HG02571 (cell line): ENCODE results near the gene SYNDIG1.

Experiments
- ATAC-seq: cut with Tn5 transposase; IDR thresholded peaks from one replicate; pipeline ENCODE4 v1.9.1; 2021; ENCODE audit warnings: mild to moderate bottlenecking, moderate library complexity; ENCODE audit not compliant: unreplicated experiment

Gene SYNDIG1

DNA sequence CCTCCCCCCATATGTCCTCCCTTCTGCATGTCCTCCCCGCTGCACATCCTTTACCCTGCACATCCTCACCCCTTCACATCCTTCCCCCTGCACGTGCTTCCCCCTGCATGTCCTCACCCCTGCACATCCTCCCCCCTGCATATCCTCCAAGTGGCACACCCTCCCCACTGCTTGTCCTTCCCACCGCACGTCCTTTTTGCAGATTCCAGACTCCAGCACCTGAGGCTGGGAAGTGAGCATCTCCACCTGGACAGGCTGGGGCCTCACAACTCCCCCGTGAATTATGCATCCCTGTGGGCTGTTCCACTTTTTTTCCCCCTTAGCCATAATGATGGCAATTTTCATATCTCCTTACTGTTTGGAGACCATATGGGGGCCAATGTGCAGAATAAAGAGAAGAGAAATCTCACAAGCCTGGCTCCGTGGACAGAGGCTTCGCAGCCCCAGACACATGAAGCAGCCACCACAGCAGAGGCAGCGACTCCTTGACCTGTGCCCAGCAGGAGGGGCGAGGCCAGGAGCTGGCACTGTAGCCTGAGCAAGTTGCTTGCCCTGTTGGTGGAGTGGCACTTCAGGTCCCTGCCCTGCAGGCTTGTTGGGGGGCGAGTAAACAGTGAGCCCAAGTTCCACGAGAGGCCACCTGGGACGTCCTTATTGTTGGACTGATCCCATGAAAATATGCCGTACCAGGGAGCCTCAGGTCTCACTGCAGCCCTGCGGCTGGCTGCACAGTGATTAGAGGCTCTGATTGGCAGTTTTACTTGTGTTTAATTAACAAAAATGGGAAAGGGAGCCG is 113.1 kb downstream of the SYNDIG1 start:
- no peak for ATAC-seq

DNA sequence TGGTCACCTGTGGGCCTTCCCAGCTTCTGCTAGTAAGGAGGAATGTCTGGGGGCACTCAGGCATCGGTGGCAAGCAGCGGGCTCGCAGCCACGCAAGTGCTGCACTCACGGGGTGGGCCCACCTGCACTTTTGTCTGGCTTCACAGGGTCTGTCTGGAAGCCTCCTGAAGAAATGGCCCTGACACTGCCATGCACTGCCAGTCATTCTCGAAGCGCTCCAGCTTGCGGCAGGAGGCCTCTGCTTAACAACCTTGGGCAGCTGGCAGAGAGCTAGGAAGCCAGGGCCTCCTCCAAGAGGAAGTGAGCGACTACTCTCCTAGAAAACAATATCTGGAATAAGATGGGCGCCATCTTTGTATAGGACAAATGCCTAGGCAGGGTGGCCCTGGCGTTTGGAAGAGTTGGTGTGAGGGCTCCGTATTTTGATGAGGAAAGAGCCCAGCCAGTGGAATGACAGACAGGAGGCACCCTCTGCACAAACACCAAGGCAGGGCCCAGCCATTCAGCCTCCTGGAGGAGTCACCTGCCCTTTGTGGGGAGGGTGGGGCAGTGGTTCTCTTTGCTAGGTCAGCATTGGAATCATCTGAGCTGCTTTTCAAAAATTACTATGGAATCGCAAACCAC is 113.9 kb downstream of the SYNDIG1 start:
- ATAC-seq: no peak

DNA sequence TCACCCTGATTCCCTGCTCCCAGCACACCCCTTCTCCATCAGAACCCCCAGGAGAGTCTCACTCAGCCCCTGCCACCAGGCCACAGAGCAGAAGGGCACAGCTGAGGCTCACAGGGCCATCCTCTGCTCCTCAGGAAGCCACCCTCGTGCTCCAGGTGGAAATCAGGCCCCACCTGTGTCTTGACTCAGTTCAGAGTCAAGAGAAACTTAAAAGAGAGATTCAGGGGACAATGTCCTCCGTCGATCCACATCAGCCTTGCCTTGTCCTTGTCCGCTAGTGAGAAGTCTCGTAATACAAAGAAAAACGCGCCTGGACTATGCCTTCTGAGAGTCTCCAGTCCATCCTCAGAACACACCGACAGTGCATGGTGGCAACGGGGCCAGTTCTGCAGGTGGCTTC is 114.6 kb downstream of the SYNDIG1 start:
- no peak for ATAC-seq

DNA sequence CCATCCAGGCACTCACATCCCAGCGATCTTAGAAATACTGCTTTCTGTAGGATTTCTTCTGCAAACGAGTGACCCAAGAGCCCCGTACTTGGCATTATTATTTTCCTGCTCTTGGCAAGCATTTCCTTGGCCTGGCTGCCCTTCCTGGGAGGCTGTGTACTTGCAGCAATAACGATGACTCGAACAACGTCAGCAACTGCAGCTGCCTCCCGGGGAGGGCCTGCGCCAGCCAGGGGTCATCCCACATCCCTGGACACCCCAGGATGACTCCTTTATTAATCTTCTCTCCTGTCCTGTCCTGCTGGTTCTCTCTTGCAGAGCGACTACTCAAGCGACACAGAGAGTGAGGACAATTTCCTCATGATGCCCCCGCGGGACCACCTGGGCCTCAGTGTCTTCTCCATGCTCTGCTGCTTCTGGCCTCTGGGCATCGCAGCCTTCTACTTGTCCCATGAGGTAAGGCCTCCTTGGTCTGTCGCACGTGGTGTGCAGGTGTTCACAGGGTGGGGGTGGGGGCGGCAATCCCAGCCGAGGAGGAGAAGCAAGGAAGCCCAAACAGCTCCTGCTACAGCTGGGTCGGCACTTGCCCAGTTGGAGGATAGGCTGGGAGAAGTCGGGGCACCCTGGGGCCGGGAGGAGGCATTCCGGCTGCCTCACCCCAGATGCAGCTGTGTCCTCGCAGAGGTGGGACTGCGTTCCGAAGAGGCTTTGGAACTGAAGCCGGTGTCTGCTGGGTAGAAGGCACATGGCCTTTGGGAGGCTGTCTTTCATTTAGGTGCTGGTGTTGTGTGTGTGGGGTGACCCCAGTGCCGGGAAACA is 115.3 kb downstream of the SYNDIG1 start:
- ATAC-seq: no peak

DNA sequence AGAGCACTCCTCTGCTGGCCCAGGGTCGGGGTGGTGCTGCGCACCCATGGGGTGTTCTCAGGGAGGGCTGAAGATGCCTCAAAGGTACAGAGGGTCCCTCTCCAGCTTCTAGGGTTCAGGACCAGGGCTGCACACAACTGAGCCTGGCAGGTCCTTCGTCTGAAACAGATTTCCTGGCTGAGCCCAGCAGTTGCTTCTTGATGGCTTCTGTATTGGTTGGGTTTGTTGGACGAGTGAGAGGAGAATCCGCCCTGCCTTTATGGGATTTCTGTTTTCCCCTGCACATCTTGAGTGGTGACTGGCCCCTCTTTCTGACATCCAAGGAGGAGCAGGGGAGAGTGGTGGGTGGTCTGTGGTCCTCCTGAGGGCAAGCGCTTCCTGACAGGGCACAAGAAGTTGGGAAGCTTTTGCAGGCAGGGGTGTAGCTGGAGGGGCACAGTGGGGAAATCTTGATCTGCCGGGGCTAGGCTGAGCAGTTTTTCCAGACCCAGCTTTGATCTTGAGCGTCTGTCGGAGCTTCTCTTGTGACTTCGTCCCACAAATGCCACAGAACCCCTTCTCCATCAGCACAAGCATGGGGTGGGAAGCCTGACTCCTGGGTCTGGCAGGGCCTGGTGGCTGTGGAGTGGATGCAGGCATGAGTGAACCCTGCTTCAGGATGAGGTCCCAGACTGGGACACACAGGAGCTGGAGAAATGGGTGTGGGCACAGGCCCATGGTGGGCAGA is 116.5 kb downstream of the SYNDIG1 start:
- ATAC-seq: no peak

DNA sequence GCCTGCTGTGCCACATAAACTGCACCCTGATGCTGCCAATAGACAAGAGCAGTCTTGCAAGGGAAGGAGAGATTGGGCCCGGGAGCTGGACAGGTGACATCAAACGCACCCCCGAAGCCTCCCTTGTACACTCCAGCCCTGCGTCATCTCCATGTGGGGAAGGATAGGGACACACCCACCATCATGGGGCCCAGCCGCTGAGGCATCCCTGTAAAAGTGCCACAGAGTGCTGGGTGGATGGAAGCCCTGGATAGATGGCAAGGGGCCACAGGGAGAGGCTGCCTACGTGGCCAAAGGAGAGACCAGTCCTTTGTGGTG is 117.1 kb downstream of the SYNDIG1 start:
- ATAC-seq: no peak

DNA sequence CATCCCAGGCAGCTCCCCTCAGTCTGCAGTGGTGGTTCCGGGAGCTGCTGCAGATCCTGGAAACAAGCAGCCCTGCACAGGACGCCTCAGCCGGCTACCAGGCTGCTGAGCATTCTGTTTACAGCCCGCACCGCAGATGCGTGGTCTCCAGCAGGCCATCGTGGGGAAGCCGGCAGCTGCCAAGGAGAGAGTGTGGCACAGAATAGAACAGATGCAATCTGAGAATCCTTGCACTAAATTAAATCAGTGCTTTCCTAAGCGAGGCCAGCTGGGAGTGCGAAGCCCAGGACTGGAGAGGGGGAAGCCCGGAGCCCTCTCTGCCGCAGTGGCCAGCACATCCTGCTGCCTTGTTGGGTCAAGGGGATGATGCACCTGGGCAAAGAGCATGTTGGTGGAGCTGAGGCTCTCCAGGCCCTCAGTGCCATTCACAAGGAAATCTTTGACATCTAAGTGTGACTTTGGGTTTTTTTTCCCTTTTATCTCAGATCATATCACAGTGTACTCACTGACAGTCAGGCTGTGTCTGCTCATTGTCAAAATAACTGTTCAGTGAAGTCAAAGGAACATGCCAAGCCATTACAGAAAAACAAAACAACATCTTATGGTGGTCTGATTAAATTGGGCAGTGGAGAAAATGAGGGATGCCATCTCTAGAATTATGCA is 118.1 kb downstream of the SYNDIG1 start:
- ATAC-seq: no peak

DNA sequence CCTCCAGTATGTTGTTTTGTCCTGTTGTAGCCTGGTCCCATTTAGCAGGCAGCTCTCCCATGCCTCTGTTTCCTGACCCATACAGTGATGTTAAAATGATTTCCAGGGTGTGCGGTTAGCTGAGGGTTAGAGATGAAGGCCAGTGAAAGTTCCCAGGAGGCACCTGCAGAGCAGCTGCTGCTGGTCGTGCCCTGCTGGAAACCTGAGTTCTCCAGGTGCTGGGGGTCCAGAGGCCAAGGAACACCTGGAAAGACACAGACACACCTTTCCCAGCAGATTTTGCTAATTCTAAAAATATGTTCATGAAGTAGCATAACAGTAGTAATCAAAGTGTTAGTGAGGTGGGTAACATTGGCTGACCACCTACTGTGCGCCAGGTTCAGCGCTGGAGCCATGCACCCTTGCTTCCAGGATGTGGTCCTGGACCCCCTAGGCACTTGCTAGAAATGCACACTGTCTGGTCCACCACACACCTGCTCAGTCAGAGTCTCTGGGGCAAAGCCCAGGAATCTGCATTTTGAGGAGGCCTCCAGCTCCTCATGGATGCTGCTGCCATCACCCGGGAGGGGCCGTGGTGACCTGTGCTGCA is 118.7 kb downstream of the SYNDIG1 start:
- no peak for ATAC-seq

DNA sequence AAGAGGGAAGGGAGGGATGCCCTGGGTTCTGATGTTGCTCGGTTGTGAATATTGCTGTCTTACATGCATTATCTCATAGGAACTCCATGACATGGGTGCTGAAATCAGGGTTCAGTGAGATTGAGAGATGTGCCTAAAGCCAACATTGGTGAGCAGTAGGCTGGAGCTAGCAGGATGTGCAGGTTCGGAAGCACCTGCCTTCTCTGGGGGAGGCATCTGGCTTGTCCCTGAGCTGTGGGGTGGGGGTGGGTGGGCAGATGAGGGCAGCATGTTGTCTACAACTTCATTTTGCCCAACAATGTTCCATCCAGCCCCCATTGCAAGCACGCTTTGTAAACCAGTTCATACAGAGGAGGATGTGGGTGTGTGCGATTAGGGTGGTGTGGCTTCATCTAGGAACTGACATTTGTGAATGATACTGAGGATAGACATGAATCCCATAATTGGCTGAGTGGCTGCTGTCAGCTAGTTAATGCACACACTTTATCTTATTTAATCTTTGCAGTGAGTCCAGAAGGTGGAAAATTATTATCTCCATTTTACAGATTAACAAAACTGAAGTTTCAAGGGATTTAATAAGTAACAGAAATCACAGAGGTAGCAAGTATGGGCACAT is 119.4 kb downstream of the SYNDIG1 start:
- ATAC-seq: no peak

DNA sequence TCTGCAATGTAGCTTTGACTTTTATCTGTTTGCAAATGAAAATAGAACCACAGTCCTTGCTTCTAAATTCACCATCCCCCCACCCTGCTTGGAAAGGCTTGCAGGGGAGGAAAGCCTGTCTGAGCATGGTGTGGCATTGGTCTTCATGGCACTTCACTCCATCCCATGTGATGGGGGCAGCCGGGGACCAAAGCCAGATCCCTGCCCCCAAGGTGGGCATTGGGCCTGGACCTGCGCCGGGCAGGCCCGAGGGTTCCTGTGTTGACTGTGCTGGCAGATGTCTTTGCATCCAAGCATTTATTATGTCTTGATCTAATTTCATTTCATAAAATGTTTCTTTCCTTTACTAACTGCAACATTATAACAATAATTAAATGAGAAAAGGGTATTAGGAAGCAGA is 120.0 kb downstream of the SYNDIG1 start:
- ATAC-seq: no peak

DNA sequence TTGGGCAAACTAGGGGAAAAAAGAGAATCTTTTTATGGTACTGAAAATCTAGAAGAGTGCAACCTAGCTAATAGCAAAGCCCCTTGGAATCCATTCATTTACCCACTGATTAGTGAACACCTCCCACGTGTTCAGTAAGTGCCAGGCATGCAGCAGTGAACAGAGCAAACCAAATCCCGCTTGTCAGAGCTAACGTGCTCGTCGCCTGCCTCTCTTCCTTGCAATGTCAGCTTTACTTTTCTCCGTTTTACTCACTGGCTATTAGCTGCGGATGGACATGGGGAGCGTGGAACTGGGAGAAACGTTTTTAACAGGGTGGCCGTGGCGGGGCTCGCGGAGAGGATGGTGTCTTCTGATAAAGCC is 120.4 kb downstream of the SYNDIG1 start:
- no peak for ATAC-seq

DNA sequence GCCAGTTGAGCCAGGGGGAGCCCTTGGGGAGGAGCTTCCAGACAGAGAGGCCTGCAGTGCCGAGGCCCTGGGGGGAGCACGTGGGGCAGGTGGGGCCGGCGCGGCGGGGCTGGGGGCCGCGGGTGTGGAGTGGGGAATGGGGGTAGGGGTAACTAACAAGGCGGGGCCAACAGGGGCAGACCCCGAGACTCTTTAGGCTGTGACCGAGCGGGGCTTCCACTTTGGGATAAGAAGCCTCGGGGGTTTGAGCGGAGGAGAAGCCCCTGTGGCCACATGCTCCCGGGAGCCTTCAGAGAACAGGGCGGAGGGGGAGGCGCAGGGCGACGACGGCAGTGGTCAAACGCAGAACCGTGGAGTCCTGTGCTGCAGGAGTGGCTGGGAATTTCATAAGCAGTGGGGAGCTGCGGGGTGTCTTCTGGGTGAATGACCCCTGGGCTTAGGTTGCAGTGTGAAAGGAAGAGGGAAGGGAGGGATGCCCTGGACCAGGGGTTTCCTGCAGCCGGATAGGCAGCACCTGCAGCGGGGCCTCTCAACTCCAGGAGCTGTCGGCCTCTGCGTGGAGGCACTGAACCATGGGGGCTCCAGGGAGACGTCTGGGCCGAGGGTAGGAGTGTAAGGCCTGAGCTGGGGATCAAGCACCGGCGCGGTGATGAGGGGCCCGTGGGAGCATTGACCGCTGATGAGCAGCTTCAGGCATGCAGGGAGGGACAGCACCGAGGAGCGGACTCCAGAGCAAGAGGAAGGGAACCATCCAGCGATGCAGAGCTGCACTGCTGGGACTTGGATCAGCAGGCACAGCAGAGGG is 121.0 kb downstream of the SYNDIG1 start:
- ATAC-seq: no peak

DNA sequence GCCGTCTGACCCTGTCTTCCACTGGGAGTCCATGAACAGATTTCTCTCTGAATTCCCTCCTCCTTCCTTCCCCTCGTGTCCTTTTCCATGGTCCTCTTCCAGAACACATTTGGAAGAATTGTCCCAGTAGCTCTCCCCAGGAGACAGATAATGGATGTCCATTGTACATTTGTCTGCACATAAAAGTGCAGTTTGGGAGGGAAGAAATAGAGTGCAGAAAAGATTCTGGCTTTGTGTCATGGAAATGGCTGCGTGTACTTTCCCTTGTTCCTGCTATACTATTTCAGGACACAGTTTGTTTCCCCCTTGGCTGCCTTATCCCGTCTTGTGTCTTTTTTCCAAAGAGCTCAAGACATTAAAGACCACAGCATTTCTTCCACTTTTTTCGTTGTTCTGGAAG is 127.6 kb downstream of the SYNDIG1 start:
- ATAC-seq: no peak

DNA sequence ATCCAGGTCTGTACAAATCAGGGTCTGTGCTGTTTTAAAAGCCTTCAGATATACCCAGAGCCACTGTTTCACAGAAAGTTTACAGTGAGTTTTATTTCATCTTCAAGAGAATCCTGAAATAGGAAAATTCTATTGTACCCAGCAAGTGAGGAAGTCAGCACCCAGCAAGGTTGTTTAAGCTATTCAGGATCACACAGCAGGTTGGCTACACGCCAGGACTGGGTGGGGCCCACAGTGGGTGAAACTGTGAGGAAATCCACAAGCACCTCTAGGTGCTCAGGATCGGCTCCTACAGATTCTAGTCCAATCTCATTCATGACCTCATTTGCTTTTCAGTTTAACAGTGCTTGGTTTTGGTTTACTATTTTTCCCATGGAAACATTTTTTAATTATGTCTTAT is 128.9 kb downstream of the SYNDIG1 start:
- ATAC-seq: no peak

DNA sequence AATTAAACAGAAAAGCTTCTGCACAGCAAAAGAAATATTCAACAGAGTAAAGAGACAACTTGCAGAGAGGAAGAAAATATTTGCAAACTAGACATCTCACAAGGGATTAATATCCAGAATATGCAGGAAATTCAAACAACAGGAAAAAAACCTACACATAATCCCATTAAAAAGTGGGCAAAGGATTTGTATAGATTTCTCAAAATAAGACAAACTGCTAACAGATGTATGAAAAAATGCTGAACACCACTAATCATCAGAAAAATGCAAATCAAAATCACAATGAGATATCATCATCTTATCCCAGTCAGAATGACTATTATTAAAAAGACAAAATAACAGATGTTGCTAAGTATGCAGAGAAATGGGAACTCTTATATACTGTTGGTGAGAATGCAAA is 129.6 kb downstream of the SYNDIG1 start:
- ATAC-seq: no peak

DNA sequence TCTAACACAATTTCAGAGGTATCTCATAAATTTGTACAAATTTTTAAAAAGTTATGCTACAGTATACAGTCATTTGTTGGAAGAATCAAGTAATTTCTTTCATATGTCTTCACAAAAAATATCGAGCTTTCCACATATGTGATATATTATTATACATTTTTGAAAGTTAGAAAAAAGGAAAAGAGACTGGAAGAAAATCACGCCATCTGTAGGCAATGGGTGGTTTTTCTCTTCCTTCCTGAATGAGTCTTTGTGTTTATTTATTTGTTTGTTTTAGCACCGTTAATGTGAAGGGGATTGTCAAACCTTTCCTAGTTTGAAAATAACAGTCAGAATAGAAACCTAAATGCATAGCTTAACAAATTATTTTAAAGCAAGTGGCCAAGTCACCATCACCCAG is 130.6 kb downstream of the SYNDIG1 start:
- no peak for ATAC-seq

DNA sequence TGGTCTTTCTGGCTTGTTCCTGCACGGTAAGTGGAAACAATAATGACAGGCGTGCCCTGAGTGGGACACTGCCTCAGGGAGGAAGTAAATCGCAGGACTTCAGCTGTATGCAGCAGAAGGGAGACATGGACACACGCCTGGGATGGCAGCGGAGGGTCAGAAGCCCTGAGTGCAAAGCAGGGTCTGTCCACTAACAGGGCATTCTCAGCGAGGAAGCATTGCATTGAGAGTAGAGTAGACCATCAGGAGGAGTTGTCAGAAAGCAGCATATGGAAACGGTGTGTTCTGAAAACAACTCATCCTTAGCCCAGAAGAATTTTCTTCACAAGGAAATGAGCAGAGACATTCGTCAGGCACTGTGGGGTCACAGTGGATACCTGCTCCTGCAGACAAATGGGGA is 134.0 kb downstream of the SYNDIG1 start:
- no peak for ATAC-seq

DNA sequence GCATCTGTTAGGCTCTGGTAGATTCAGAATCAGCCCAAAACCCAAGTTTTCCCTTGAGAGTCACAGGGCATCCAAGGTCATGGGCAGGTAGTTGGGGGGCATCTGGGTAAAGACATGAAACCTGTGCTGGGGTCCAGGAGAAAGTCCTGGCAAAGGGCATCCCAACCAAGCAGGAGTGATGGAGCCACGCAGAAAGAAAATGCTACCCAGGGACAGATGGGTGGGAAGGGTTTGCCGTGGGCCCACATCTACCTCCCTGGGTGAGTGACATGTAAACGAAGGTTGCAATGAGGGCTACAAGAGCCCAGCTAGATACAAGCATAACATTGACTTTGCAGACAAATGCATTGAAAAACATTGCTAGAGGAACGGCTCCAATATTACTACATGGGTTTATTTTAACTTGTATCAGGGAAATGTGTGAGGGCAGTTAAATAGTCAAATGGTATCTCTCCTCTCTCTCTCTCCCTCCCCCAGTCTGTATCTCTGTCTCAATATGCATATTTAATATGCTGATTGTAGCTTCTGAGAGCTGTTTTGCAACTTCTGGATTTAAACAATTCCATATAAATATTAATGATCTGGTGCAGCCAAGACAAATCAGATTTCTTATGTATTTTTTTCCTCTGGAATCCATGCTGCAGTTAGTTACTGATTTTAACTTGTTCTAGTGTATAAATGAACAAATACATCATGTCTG is 135.7 kb downstream of the SYNDIG1 start:
- no peak for ATAC-seq
